Ovary (tissue), 3 donors: ENCODE data around the gene GABRB2.

Source experiments
- CTCF ChIP-seq, 3 donors: fragments of 450-650 bp in 2 of 3; fragments of 200-600 bp in 1 of 3; IDR thresholded peaks; one replicate each; pipeline versions ENCODE4 v1.5.1 to v1.8.0; 2016 to 2022; ENCODE audit warnings: antibody characterized with exemption in 3 of 3, mild to moderate bottlenecking in 1 of 3
- EP300 ChIP-seq: sonication (generic); formaldehyde crosslinking; IDR thresholded peaks from one replicate; pipeline ENCODE4 v1.6.1; 2017; ENCODE audit warnings: antibody characterized with exemption
- POLR2A ChIP-seq: fragments of 450-650 bp; IDR thresholded peaks from one replicate; pipeline ENCODE4 v1.6.1; 2017; ENCODE audit warnings: antibody characterized with exemption, mild to moderate bottlenecking, moderate library complexity
- donor health status: DM: no; HTN: no; CAD: no.

- TF ChIP-seq POLR2A (no peak), EP300 (no peak), CTCF (IDR thresholded peaks at IDR 0.05) (no peak)
These were observed 232.5 kb downstream of the GABRB2 start for GRCh38 chr5:161314033-161314432.
